ENCODE measurements around the gene GPT2.
A peak's percentile ranks its signal among the peaks of the same experiment; 100 is the strongest.

The GPT2 gene

DNA sequence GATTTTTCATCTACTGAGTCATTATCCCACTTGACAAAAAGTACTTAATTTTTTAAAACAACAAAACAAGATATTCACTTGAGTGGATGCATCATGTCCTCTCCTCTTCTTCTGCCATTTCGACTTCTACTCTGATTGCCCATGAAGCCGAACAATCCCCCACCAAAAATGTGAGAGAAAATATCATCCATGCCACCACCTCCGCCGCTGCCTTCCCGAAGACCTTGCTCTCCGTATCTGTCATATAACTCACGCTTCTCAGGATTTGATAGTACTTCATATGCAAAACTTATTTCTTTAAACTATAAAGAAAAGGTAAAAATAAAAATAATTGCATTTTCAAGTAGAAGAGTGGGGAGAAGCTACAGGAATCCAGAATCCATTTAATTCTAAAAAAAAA is 87.1 kb downstream of the GPT2 start:
- no peak for DNase-seq

GRCh38 chr16:46972429-46973206 is 88.5 kb downstream of the GPT2 start:
- DNase-seq = no peak

GRCh38 chr16:46973207-46973995 is 89.2 kb downstream of the GPT2 start, which contains the start of gene DNAJA2:
Gene DNAJA2, minus strand, starts transcription at chr16:46973674. Its CDS starts 102 bp downstream, at chr16:46973572.
- peak; percentile 82 to 89 for DNase-seq

GRCh38 chr16:46973996-46974324 is 89.8 kb downstream of the GPT2 start:
- no peak for DNase-seq

DNA sequence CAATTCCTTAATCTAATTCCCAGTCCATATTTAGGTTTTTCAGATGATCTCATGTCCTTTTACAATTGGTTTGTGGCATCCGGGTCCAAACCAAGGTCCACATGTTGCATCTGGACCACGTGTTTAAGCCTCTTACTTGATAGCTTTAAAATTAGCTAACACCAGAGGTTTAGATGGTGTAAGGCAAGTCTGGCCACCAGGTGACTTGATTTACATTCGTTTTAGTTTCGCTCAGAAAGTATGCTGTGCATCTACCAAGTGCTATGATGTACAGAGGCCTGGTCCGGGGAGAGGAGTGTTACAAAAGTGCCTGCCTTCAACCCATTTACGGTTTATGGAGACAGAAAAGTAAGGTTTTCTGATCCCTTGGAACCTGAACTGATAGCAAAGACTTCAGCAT is 90.2 kb downstream of the GPT2 start:
- no peak for DNase-seq

DNA sequence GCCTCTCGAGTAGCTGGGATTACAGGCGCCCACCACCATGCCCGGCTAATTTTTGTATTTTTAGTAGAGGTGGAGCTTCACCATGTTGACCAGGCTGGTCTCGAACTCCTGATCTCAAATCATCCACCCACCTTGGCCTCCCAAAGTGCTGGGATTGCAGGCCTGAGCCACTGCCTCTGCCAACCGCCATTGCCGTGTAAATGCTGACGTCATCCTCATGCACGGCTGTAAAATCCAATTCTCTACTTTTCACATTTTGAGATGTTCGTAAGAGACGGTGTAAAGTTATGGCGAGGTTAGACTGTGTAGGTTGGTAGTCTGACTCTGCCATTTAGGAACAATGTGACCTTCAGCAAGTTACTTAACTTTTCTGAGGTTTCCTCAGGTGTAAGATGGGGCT is 91.0 kb downstream of the GPT2 start:
- no peak for DNase-seq

GRCh38 chr16:46975908-46976470 is 91.8 kb downstream of the GPT2 start:
- no peak for DNase-seq

DNA sequence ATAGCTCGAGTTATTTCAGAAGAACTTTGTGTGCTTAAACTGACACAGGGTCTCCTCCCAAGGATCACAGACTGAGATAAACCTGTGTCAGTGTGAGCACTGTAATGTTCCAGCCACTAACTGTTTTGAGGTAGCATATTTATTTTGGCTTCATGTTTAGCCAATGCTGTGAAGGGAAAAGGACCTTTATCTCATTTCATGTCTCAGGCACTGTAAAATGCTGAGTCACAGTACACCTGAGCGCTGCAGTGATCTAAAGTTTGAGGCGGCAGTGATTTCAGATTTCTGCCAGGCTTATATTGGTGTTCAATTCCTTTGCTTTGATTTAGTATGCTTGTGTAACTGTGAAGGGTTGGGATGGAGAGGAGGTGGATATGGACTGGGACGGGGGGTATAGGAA is 92.4 kb downstream of the GPT2 start:
- no peak for DNase-seq

Measured in hippocampal formation (tissue), 2 donors.